Keratinocyte (primary cell): ENCODE data around the gene BOC. TPM values are rescaled to one million over a fixed set of nuclear protein-coding genes. Genes with fewer than 3 reads are reported as not detected.

Experiments used
- DNase-seq: peaks from one replicate; pipeline ENCODE4 v3.0.0-alpha.2; 2011; ENCODE audit warnings: low read depth, missing footprints, low spot score
- FAIRE-seq: peaks from 2 replicates; lab custom pipeline; 2011; peaks lifted over from hg19 to GRCh38; lab: Jason Lieb, UNC
- H2AFZ ChIP-seq: 2 replicates; pipeline ENCODE4 v1.6.0; 2012; ENCODE audit warnings: low read length, control low read depth, inconsistent platforms; ENCODE audit not compliant: control insufficient read depth
- H3K27ac ChIP-seq: 2 replicates; pipeline ENCODE4 v1.5.1; 2011; ENCODE audit warnings: low read length; ENCODE audit not compliant: control insufficient read depth, insufficient read depth
- H3K27me3 ChIP-seq: 3 replicates; pipeline ENCODE4 v1.6.0; 2011; ENCODE audit warnings: low read length; ENCODE audit not compliant: control insufficient read depth, insufficient read depth; ENCODE audit errors: extremely low read depth
- H3K36me3 ChIP-seq, 2 experiments: 2 replicates in 1 of 2; 3 replicates in 1 of 2; pipeline ENCODE4 v1.5.1; 2011; ENCODE audit warnings: low read length in 2 of 2, mild to moderate bottlenecking in 1 of 2; ENCODE audit not compliant: control insufficient read depth in 2 of 2, insufficient read depth in 2 of 2; ENCODE audit errors: extremely low read depth in 1 of 2
- H3K4me1 ChIP-seq: 3 replicates; pipeline ENCODE4 v1.5.1; 2011; ENCODE audit warnings: low read length; ENCODE audit not compliant: control insufficient read depth, insufficient read depth; ENCODE audit errors: extremely low read depth
- H3K4me2 ChIP-seq: 3 replicates; pipeline ENCODE4 v1.6.0; 2011; ENCODE audit warnings: low read depth, low read length; ENCODE audit not compliant: control insufficient read depth, insufficient read depth; ENCODE audit errors: extremely low read depth
- H3K4me3 ChIP-seq, 3 experiments: fragments of 200-600 bp in 1 of 3; sonication (generic) in 1 of 3; 2 replicates in 2 of 3; 3 replicates in 1 of 3; pipeline ENCODE4 v1.5.1; 2011 to 2016; ENCODE audit warnings: low read length in 3 of 3, mild to moderate bottlenecking in 3 of 3, control low read depth in 2 of 3, inconsistent platforms in 1 of 3, low read depth in 1 of 3, mixed read lengths in 1 of 3, mixed run types in 1 of 3, moderate library complexity in 1 of 3; ENCODE audit not compliant: control insufficient read depth in 2 of 3, insufficient read depth in 2 of 3; ENCODE audit errors: extremely low read depth in 1 of 3
- H3K79me2 ChIP-seq: 2 replicates; pipeline ENCODE4 v1.6.0; 2012; ENCODE audit warnings: low read length; ENCODE audit not compliant: control insufficient read depth, insufficient read depth
- H3K9ac ChIP-seq: 3 replicates; pipeline ENCODE4 v1.6.0; 2011; ENCODE audit warnings: low read length; ENCODE audit not compliant: control insufficient read depth, insufficient read depth; ENCODE audit errors: extremely low read depth
- H3K9me1 ChIP-seq: 3 replicates; pipeline ENCODE4 v1.6.0; 2011; ENCODE audit warnings: low read length; ENCODE audit not compliant: control insufficient read depth, insufficient read depth; ENCODE audit errors: extremely low read depth
- H3K9me3 ChIP-seq: 2 replicates; pipeline ENCODE4 v1.5.1; 2012; ENCODE audit warnings: low read depth, low read length; ENCODE audit not compliant: control insufficient read depth
- H4K20me1 ChIP-seq: 3 replicates; pipeline ENCODE4 v1.6.0; 2011; ENCODE audit warnings: low read length; ENCODE audit not compliant: control insufficient read depth, insufficient read depth; ENCODE audit errors: extremely low read depth
- EZH2 ChIP-seq: IDR thresholded peaks from one replicate; pipeline ENCODE4 v1.6.1; 2012; ENCODE audit warnings: inconsistent platforms, mild to moderate bottlenecking, low read length, moderate library complexity
- dilution Hi-C: fragments of 300-500 bp; cut with MboI; formaldehyde crosslinking; loops from one replicate; pipeline ENCODE4 v1.7.0; 2020; ENCODE audit warnings: low sequenced_read_pairs; ENCODE audit not compliant: extremely low pct_ligation_motif_present
- polyA plus RNA-seq, 5 experiments: library from polyadenylated mRNA; depleted of rRNA in 3 of 5; stranded (reverse) in 3 of 5; stranded (forward) in 1 of 5; unstranded in 1 of 5; fragments of >200 nt; gene quantifications; 1 replicate in 1 of 5; 2 replicates in 3 of 5; 3 replicates in 1 of 5; pipeline versions ENCODE4 v1.2.1 to v1.2.3, GENCODE V29; 2011 to 2012; ENCODE audit warnings: missing spikeins in 2 of 5, low read depth in 1 of 5, low replicate concordance in 1 of 5
- TF ChIP-seq, protein P1 (sequence below), 3 experiments: IDR thresholded peaks in 1 of 3; conservative IDR thresholded peaks in 1 of 3; optimal IDR thresholded peaks in 1 of 3; 2 replicates in 2 of 3; 3 replicates in 1 of 3; pipeline versions ENCODE3 to v1.5.1; 2011; ENCODE audit warnings: low read length in 3 of 3, mild to moderate bottlenecking in 3 of 3, moderate library complexity in 2 of 3, control low read depth in 1 of 3, inconsistent platforms in 1 of 3; ENCODE audit not compliant: insufficient read depth in 2 of 3; ENCODE audit errors: extremely low read depth in 1 of 3

BOC gene
- polyA plus RNA-seq, 1 donor (not counting 4 experiments of a cell fraction or from before 2014, with no cell fraction given): 11.2 TPM

DNA sequence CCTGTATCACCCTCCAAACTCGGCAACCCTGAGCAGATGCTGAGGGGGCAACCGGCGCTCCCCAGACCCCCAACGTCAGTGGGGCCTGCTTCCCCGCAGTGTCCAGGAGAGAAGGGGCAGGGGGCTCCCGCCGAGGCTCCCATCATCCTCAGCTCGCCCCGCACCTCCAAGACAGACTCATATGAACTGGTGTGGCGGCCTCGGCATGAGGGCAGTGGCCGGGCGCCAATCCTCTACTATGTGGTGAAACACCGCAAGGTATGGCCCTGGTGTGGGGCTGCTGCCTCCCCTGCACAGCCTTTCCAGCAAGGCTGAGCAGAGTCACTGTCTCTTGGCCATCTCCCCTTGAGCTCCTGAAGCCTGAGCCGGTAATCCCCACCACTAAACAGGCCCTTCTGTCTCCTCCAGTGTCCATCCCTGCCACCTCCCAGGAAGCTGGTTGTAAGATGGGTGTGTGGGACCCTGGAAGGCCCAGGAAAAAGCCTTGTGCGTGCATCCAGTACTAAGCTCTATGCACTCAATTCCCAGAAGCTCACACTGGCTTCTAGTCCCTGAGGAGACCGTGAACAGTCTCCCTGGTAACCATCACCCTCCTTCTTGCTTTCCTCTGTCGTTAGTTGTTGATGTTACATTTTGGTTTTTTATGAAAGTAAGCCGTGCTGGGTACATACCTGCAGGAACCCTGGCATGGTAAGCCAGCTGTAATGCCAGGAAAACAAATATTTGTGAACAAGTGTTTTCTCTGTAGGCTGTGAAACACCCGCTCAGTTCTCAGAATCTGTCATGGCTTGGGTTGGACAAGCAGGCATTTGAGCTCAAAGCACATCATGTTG lies 63.3 kb downstream of the BOC start:
- no peak for DNase-seq
- H3K27ac ChIP-seq: no peak overlapping the region
- no peaks in the 10 kb centered on the region for H3K9me3 ChIP-seq
- no peaks in the 10 kb centered on the region for H3K79me2 ChIP-seq
- peaks cover 12% of the 10 kb centered on the region for H3K4me1 ChIP-seq
- H3K36me3 ChIP-seq: peaks cover 3 to 5% of the 10 kb centered on the region in 2 experiments
- no peaks in the 10 kb centered on the region for H3K27me3 ChIP-seq
- H2AFZ ChIP-seq: no peak overlapping the region
- dilution Hi-C loops: no loop called here
- no peak overlapping the region for H3K9ac ChIP-seq
- H4K20me1 ChIP-seq: no peaks in the 10 kb centered on the region
- no peak for FAIRE-seq
- TF ChIP-seq, protein P1, sequence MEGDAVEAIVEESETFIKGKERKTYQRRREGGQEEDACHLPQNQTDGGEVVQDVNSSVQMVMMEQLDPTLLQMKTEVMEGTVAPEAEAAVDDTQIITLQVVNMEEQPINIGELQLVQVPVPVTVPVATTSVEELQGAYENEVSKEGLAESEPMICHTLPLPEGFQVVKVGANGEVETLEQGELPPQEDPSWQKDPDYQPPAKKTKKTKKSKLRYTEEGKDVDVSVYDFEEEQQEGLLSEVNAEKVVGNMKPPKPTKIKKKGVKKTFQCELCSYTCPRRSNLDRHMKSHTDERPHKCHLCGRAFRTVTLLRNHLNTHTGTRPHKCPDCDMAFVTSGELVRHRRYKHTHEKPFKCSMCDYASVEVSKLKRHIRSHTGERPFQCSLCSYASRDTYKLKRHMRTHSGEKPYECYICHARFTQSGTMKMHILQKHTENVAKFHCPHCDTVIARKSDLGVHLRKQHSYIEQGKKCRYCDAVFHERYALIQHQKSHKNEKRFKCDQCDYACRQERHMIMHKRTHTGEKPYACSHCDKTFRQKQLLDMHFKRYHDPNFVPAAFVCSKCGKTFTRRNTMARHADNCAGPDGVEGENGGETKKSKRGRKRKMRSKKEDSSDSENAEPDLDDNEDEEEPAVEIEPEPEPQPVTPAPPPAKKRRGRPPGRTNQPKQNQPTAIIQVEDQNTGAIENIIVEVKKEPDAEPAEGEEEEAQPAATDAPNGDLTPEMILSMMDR (optimal IDR thresholded peaks at IDR 0.05 in 1 of 3, IDR thresholded peaks at IDR 0.05 in 1 of 3, conservative IDR thresholded peaks at IDR 0.05 in 1 of 3; ENCODE audit: extremely low read depth in 1 of 3, insufficient read depth in 2 of 3, low read length in 3 of 3): no peak
- TF ChIP-seq EZH2: no peak
- H3K4me2 ChIP-seq: no peak overlapping the region
- no peaks in the 10 kb centered on the region for H3K9me1 ChIP-seq
- no peak overlapping the region for H3K4me3 ChIP-seq

- no peaks in the 10 kb centered on the region for H3K9me3 ChIP-seq
- no peaks in the 10 kb centered on the region for H3K9me1 ChIP-seq
- H3K4me2 ChIP-seq: no peak overlapping the region
- H3K9ac ChIP-seq: no peak overlapping the region
- H3K79me2 ChIP-seq: no peaks in the 10 kb centered on the region
- H3K36me3 ChIP-seq: peaks cover 3 to 5% of the 10 kb centered on the region in 2 experiments
- TF ChIP-seq, protein P1 (optimal IDR thresholded peaks at IDR 0.05 in 1 of 3, IDR thresholded peaks at IDR 0.05 in 1 of 3, conservative IDR thresholded peaks at IDR 0.05 in 1 of 3; ENCODE audit: extremely low read depth in 1 of 3, insufficient read depth in 2 of 3, low read length in 3 of 3): no peak
- TF ChIP-seq EZH2: no peak
- dilution Hi-C loops: no loop called here
- H3K4me1 ChIP-seq: peaks cover 12% of the 10 kb centered on the region
- H3K27me3 ChIP-seq: no peaks in the 10 kb centered on the region
- no peak for DNase-seq
- H2AFZ ChIP-seq: no peak overlapping the region
- FAIRE-seq: no peak
- no peak overlapping the region for H3K27ac ChIP-seq
- no peaks in the 10 kb centered on the region for H4K20me1 ChIP-seq
- H3K4me3 ChIP-seq: no peak overlapping the region
These were observed 63.9 kb downstream of the BOC start for GRCh38 chr3:113275258-113275556.
